Keratinocyte (primary cell): ENCODE data around the gene HK2.
A peak's percentile ranks its signal among the peaks of the same experiment; 100 is the strongest.

Experiments used
- CTCF ChIP-seq, 3 experiments: IDR thresholded peaks in 1 of 3; conservative IDR thresholded peaks in 1 of 3; optimal IDR thresholded peaks in 1 of 3; 2 replicates in 2 of 3; 3 replicates in 1 of 3; pipeline versions ENCODE3 to v1.5.1; 2011; ENCODE audit warnings: low read length in 3 of 3, mild to moderate bottlenecking in 3 of 3, moderate library complexity in 2 of 3, control low read depth in 1 of 3, inconsistent platforms in 1 of 3; ENCODE audit not compliant: insufficient read depth in 2 of 3; ENCODE audit errors: extremely low read depth in 1 of 3
- EZH2 ChIP-seq: IDR thresholded peaks from one replicate; pipeline ENCODE4 v1.6.1; 2012; ENCODE audit warnings: inconsistent platforms, mild to moderate bottlenecking, low read length, moderate library complexity

DNA sequence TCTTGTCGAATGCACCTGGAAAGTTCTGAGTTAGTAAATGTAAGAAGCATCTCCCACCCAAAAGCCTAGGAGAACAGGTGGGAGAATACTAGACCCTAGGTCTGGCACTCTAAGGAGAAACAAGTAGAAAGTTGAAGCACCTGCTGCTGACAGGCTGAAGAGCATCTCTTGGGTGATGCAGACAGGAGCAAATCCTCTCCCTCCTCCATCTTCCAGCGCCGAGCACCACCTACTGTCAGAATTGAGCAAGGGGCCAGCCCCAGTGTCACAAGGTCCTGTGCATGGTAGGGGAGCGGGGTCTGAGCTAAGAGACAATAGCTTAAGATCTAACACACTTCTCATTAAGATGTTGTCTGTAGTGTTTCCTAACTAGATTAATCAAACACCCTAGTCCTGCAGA lies 52.9 kb downstream of the HK2 start:
- TF ChIP-seq CTCF (optimal IDR thresholded peaks at IDR 0.05 in 1 of 3, IDR thresholded peaks at IDR 0.05 in 1 of 3, conservative IDR thresholded peaks at IDR 0.05 in 1 of 3; ENCODE audit: extremely low read depth in 1 of 3, insufficient read depth in 2 of 3, low read length in 3 of 3) (peak in 2 of 3 experiments; percentile 10 to 34), EZH2 (no peak)
